Stimulated activated naive CD8-positive, alpha-beta T cell treated with anti-CD3 and anti-CD28 coated beads, Interleukin-15, Interleukin-2, amounts not matched to agents 100 ng/mL and 50 ng/mL, for 24 hours (primary cell): ENCODE measurements around the gene TMEM132D.

ENCODE experiments used
- H3K27ac Mint-ChIP-seq: one replicate; pipeline ENCODE4 v1.8.0; 2021; ENCODE audit warnings: mild to moderate bottlenecking, mixed read lengths
- H3K27me3 Mint-ChIP-seq: one replicate; pipeline ENCODE4 v1.8.0; 2021; ENCODE audit warnings: mixed read lengths
- H3K36me3 Mint-ChIP-seq: one replicate; pipeline ENCODE4 v1.8.0; 2021; ENCODE audit warnings: low read depth, mixed read lengths
- H3K4me1 Mint-ChIP-seq: one replicate; pipeline ENCODE4 v1.8.0; 2021; ENCODE audit warnings: low read depth, mixed read lengths
- H3K4me3 Mint-ChIP-seq: one replicate; pipeline ENCODE4 v1.8.0; 2021; ENCODE audit warnings: mild to moderate bottlenecking, mixed read lengths
- H3K9me3 Mint-ChIP-seq: one replicate; pipeline ENCODE4 v1.8.0; 2021; ENCODE audit warnings: mixed read lengths

TMEM132D gene

GRCh38 chr12:129605666-129606065 is 298.2 kb downstream of the TMEM132D start:
- H3K4me3 Mint-ChIP-seq = no peak overlapping the region
- no peaks in the 10 kb centered on the region for H3K27me3 Mint-ChIP-seq
- H3K9me3 Mint-ChIP-seq = peaks cover 12% of the 10 kb centered on the region
- H3K36me3 Mint-ChIP-seq = no peaks in the 10 kb centered on the region
- H3K4me1 Mint-ChIP-seq = no peaks in the 10 kb centered on the region
- no peak overlapping the region for H3K27ac Mint-ChIP-seq

GRCh38 chr12:129604506-129604905 is 299.3 kb downstream of the TMEM132D start:
- Mint-ChIP-seq H3K9me3 (peaks cover 12% of the 10 kb centered on the region), H3K4me1 (no peaks in the 10 kb centered on the region), H3K27me3 (no peaks in the 10 kb centered on the region), H3K27ac (no peak overlapping the region), H3K36me3 (no peaks in the 10 kb centered on the region), H3K4me3 (no peak overlapping the region)

DNA sequence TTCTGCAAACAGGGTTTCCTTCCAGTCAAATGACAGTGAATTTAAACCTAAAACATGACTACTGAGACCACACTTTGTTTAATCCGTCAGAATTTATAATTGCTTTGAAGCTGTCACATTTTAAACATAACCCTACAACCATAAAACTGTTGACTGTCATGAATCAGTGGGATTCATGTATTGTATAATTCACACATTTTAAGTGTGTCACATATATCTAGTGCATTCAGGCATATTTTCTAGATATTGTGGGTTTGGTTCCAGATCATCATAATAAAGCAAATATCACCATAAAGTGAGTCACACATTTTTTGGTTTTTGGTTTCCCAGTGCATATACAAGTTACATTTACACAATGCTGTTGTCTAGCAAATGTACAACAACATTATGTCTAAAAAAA is 304.4 kb downstream of the TMEM132D start:
- Mint-ChIP-seq H3K4me3 (no peak overlapping the region), H3K4me1 (no peaks in the 10 kb centered on the region), H3K27me3 (no peaks in the 10 kb centered on the region), H3K27ac (no peak overlapping the region), H3K36me3 (no peaks in the 10 kb centered on the region), H3K9me3 (peaks cover 25% of the 10 kb centered on the region)

- Mint-ChIP-seq H3K27ac (no peak overlapping the region), H3K36me3 (no peaks in the 10 kb centered on the region), H3K9me3 (peaks cover 30% of the 10 kb centered on the region), H3K4me3 (no peak overlapping the region), H3K4me1 (no peaks in the 10 kb centered on the region), H3K27me3 (no peaks in the 10 kb centered on the region)
These were observed 309.7 kb downstream of the TMEM132D start for GRCh38 chr12:129594098-129594497.

- Mint-ChIP-seq H3K4me3 (no peak overlapping the region), H3K36me3 (no peaks in the 10 kb centered on the region)
These were observed 311.4 kb downstream of the TMEM132D start for GRCh38 chr12:129592449-129592848.

DNA sequence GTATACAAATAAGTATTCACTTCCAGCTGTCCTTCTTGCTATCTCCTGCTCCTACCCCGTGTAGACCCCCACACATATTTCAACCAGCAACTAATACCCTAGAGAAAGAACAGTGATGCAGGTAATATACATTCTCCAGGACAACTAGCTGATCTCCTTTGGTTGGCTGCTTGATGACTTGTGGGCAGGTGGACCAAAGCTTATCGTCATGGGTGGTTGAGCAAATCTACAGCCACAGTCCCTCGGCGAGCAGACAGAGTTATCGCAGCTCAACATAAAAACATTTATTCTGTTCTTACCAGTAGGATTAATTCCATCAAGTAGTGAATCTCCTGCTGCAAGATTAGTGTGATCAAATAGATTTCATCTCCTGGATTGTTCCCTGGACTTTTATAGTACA is 314.3 kb downstream of the TMEM132D start:
- peaks cover 34% of the 10 kb centered on the region for H3K9me3 Mint-ChIP-seq
- H3K4me3 Mint-ChIP-seq = no peak overlapping the region
- H3K4me1 Mint-ChIP-seq = no peaks in the 10 kb centered on the region
- H3K36me3 Mint-ChIP-seq = no peaks in the 10 kb centered on the region
- no peak overlapping the region for H3K27ac Mint-ChIP-seq
- no peaks in the 10 kb centered on the region for H3K27me3 Mint-ChIP-seq

More at GRCh38 chr12:129592449-129592848, 311.4 kb downstream of the TMEM132D start:
- Mint-ChIP-seq H3K27me3 (no peaks in the 10 kb centered on the region), H3K27ac (no peak overlapping the region), H3K4me1 (no peaks in the 10 kb centered on the region), H3K9me3 (peaks cover 35% of the 10 kb centered on the region)

GRCh38 chr12:129588142-129588541 is 315.7 kb downstream of the TMEM132D start:
- Mint-ChIP-seq H3K27me3 (no peaks in the 10 kb centered on the region), H3K4me1 (no peaks in the 10 kb centered on the region), H3K9me3 (peaks cover 36% of the 10 kb centered on the region), H3K36me3 (no peaks in the 10 kb centered on the region), H3K27ac (no peak overlapping the region), H3K4me3 (no peak overlapping the region)

GRCh38 chr12:129585296-129585695 is 318.5 kb downstream of the TMEM132D start:
- no peak overlapping the region for H3K4me3 Mint-ChIP-seq
- no peaks in the 10 kb centered on the region for H3K4me1 Mint-ChIP-seq
- H3K27me3 Mint-ChIP-seq = no peaks in the 10 kb centered on the region
- H3K27ac Mint-ChIP-seq = no peak overlapping the region
- peaks cover 30% of the 10 kb centered on the region for H3K9me3 Mint-ChIP-seq
- H3K36me3 Mint-ChIP-seq = no peaks in the 10 kb centered on the region

GRCh38 chr12:129579879-129580278 is 323.9 kb downstream of the TMEM132D start:
- Mint-ChIP-seq H3K36me3 (no peaks in the 10 kb centered on the region), H3K27me3 (no peaks in the 10 kb centered on the region), H3K4me3 (no peak overlapping the region), H3K27ac (no peak overlapping the region), H3K4me1 (no peaks in the 10 kb centered on the region), H3K9me3 (peaks cover 10% of the 10 kb centered on the region)

GRCh38 chr12:129571901-129572494 is 331.8 kb downstream of the TMEM132D start:
- peaks cover 7% of the 10 kb centered on the region for H3K9me3 Mint-ChIP-seq
- no peaks in the 10 kb centered on the region for H3K36me3 Mint-ChIP-seq
- no peaks in the 10 kb centered on the region for H3K4me1 Mint-ChIP-seq
- no peak overlapping the region for H3K27ac Mint-ChIP-seq
- H3K27me3 Mint-ChIP-seq = no peaks in the 10 kb centered on the region
- H3K4me3 Mint-ChIP-seq = no peak overlapping the region

DNA sequence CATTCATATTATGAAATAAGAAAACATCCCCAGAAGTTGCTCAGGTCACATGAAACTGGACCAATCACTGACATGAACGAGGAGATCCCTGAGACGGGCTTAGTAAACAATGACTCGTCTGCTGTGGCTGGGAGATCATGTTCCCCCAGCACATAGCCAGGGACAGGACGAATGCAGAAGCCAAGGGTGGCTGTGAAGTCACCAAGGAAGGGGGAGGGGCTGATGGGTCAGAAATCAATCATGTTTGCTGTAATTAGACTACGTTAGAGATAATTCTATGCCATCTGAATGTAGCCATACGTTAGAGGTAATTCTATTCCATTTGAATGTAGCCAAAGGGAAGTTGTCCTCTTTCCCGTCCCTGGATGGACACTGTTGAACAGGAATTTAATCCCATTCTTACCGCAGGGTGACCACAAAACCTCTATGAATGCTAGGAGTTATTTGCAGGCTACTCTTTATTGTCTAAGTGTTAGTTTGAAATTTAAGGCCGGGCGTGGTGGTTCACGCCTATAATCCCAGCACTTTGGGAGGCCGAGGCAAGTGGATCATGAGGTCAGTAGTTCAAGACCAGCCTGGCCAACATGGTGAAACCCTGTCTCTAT is 332.9 kb downstream of the TMEM132D start:
- H3K27ac Mint-ChIP-seq = no peak overlapping the region
- no peaks in the 10 kb centered on the region for H3K4me1 Mint-ChIP-seq
- H3K27me3 Mint-ChIP-seq = no peaks in the 10 kb centered on the region
- no peak overlapping the region for H3K4me3 Mint-ChIP-seq
- H3K36me3 Mint-ChIP-seq = no peaks in the 10 kb centered on the region
- H3K9me3 Mint-ChIP-seq = peaks cover 7% of the 10 kb centered on the region

GRCh38 chr12:129566800-129567199 is 337.0 kb downstream of the TMEM132D start:
- H3K4me3 Mint-ChIP-seq = no peak overlapping the region
- H3K4me1 Mint-ChIP-seq = no peaks in the 10 kb centered on the region
- H3K9me3 Mint-ChIP-seq = peaks cover 17% of the 10 kb centered on the region
- H3K27me3 Mint-ChIP-seq = no peaks in the 10 kb centered on the region
- H3K36me3 Mint-ChIP-seq = no peaks in the 10 kb centered on the region
- H3K27ac Mint-ChIP-seq = no peak overlapping the region

GRCh38 chr12:129564768-129565167 is 339.1 kb downstream of the TMEM132D start:
- Mint-ChIP-seq H3K27ac (no peak overlapping the region), H3K4me1 (no peaks in the 10 kb centered on the region), H3K36me3 (no peaks in the 10 kb centered on the region), H3K27me3 (no peaks in the 10 kb centered on the region), H3K9me3 (peaks cover 14% of the 10 kb centered on the region), H3K4me3 (no peak overlapping the region)

GRCh38 chr12:129563266-129563665 is 340.6 kb downstream of the TMEM132D start:
- H3K27ac Mint-ChIP-seq = no peak overlapping the region
- H3K27me3 Mint-ChIP-seq = no peaks in the 10 kb centered on the region
- H3K4me3 Mint-ChIP-seq = no peak overlapping the region
- peaks cover 10% of the 10 kb centered on the region for H3K9me3 Mint-ChIP-seq
- H3K36me3 Mint-ChIP-seq = no peaks in the 10 kb centered on the region
- no peaks in the 10 kb centered on the region for H3K4me1 Mint-ChIP-seq

DNA sequence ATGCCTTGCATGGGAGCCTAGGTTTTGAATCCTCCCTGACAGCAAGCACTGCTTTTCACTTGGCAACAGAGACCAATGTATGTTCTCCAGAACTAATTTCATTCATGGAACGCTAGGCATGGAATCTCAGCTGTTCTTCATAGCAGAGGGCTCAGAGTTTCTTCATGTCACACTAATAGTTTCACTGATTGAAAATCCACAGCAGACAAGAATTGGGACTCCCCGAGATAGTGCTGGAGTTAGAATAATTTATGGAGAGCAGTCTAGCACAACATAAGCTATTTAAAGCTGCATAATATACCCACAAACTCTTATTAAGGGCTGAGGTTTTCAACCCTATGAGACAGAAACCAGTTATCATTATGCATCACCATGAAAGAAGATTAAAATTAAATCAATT is 342.5 kb downstream of the TMEM132D start:
- H3K27me3 Mint-ChIP-seq = no peaks in the 10 kb centered on the region
- H3K4me1 Mint-ChIP-seq = no peaks in the 10 kb centered on the region
- no peaks in the 10 kb centered on the region for H3K36me3 Mint-ChIP-seq
- H3K9me3 Mint-ChIP-seq = peaks cover 10% of the 10 kb centered on the region
- no peak overlapping the region for H3K4me3 Mint-ChIP-seq
- no peak overlapping the region for H3K27ac Mint-ChIP-seq

DNA sequence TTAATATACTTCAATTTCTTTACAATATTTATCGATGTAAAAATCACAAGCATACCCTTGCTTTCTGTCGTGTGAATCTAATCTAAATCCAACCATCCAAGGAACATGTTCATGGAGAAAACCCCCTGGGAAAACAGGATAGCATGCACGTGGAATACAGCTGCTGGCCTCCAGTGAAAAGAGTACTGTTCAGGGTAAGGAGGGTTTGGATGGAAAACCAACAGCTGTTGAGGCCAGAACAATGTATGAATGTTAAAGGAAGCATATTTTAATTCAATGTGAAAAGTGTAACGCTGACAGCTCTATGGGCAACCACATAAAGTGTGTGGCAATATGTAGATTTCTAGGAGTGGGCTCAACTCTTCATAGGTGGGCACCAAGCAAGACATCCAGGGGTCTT is 344.0 kb downstream of the TMEM132D start:
- Mint-ChIP-seq H3K9me3 (peaks cover 10% of the 10 kb centered on the region), H3K4me3 (no peak overlapping the region), H3K27me3 (no peaks in the 10 kb centered on the region)

More for the DNA sequence above, 344.0 kb downstream of the TMEM132D start:
- Mint-ChIP-seq H3K4me1 (no peaks in the 10 kb centered on the region), H3K27ac (no peak overlapping the region), H3K36me3 (no peaks in the 10 kb centered on the region)
